ENCODE measurements around the gene TFR2. TPM values are rescaled to one million over a fixed set of nuclear protein-coding genes. Genes with fewer than 3 reads are reported as not detected.
A peak's percentile ranks its signal among the peaks of the same experiment; 100 is the strongest.

TFR2 gene
- total and polyA plus RNA-seq, 4 experiments from 2014 or later: 0.75 to 6.2 (median 4.1) TPM

DNA sequence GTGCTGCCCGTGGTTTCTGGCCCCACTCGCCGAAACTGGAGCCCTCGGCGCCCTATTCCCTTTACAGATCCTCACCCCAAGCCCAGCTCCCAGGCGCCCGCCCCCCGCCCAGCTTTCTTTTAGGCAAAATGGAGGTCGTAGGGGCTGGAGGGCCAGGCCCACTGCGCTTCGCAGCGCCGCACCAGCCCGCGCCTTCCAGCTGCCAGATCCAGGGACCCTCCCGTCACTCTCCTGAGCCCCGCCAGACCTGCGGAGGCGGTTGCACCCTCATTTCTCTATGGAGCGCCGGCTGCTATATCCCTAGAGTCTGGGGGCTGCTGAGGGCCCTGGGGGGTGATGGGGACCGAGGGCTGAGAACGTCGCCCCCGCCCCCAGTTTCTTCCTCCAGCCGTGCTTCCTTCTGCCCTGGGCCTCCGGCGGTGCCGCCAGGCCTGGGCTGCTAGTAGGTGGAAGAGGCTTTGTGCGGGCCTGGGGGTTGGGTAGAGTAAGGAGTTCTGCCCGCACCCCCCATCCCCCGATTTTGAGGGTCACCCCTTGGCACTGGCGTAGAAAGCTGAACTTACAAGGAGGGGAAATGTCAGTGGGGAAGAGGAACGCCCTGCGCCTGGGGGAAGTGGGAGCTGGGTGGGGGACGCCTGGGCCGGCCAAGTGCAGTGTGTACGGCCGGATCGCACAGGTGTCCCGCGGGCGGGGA is 33.2 kb upstream of the TFR2 start:
- peak overlapping the region; percentile 92 for H3K27ac ChIP-seq (ENCODE audit: low read depth, low read length)
- no peaks in the 10 kb centered on the region for H3K27me3 ChIP-seq (ENCODE audit: insufficient read depth, low read length)
- H3K4me1 ChIP-seq (ENCODE audit: insufficient read depth, low read length): peaks cover 30% of the 10 kb centered on the region
- peaks cover 3 to 41% of the 10 kb centered on the region in 2 donors for H3K36me3 Mint-ChIP-seq
- peak overlapping the region; percentile 80 to 91 for H3K4me3 ChIP-seq (ENCODE audit: low read length in 2 of 2)
- intact Hi-C loops (cut with micrococcal nuclease): no loop called here
- peak in 4 of 5 donors; percentile 43 to 55 (median 47) for DNase-seq
- H3K4me1 Mint-ChIP-seq: peaks cover 5 to 40% (median 18%) of the 10 kb centered on the region in 4 donors
- H3K9me3 Mint-ChIP-seq: peaks cover 0 to 4% (median 0%) of the 10 kb centered on the region in 8 donors
- ChIA-PET POLR2A (ENCODE audit: partially characterized antibody) (interaction anchor here (0.7 to 10.8 kb wide), 18 partner anchors 8 to 245 kb away, joined by 3 to 125 read pairs (median 6); partner anchors contain the start of genes AGFG2, FBXO24, GIGYF1 and LRCH4), CTCF (ENCODE audit: partially characterized antibody) (interaction anchor here (0.6 to 9.9 kb wide), 4 partner anchors 17 to 239 kb away, joined by 3 to 88 read pairs (median 4); partner anchors contain the start of gene POP7)
- peaks cover 0 to 1% of the 10 kb centered on the region in 2 donors for H3K27me3 Mint-ChIP-seq
- no peaks in the 10 kb centered on the region for H3K9me3 ChIP-seq (ENCODE audit: control insufficient read depth in 1 of 2, low read length in 2 of 2)
- peak overlapping the region; percentile 96 to 99 (median 97) for H3K27ac Mint-ChIP-seq
- H3K36me3 ChIP-seq (ENCODE audit: insufficient read depth, low read length): peaks cover 29% of the 10 kb centered on the region
- H3K4me3 Mint-ChIP-seq: peak overlapping the region; percentile 94 to 99 (median 96)

DNA sequence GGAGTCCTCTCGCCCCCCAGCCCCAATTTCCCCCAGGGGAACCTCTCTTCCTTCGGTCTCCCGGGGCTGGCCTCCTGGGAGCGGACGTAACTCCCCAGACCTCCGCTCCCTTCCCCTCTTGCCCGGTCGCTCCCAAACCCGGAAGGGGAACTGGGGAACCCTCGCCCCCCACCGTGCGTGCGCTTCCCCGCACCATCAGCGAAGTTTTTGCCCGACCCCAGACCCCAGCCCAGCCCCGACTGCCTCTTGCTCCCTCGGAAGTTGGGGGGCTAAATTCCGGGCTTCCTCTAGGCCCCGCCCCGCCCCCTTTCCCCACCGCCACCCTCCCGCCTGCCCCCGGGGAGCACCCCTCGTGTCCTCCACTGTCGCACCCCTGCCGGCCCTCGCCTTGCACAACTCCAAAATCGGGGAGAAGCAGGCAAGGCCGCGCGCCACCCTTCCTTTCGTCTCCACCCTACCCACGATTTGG is 32.6 kb upstream of the TFR2 start:
- POLR2A ChIA-PET (ENCODE audit: partially characterized antibody): interaction anchor here (0.7 to 10.8 kb wide), 17 partner anchors 9 to 245 kb away, joined by 3 to 125 read pairs (median 6); partner anchors contain the start of genes AGFG2, FBXO24, GIGYF1 and LRCH4
- Histone ChIP-seq H3K4me3 (ENCODE audit: low read length in 2 of 2) (peak overlapping the region; percentile 80 to 91), H3K27me3 (ENCODE audit: insufficient read depth, low read length) (no peaks in the 10 kb centered on the region), H3K9me3 (ENCODE audit: control insufficient read depth in 1 of 2, low read length in 2 of 2) (no peaks in the 10 kb centered on the region), H3K36me3 (ENCODE audit: insufficient read depth, low read length) (peaks cover 24% of the 10 kb centered on the region), H3K4me1 (ENCODE audit: insufficient read depth, low read length) (peaks cover 30% of the 10 kb centered on the region), H3K27ac (ENCODE audit: low read depth, low read length) (peak overlapping the region; percentile 92)
- Mint-ChIP-seq H3K27ac (peak overlapping the region; percentile 96 to 99 (median 97)), H3K4me3 (peak overlapping the region; percentile 94 to 99 (median 96)), H3K27me3 (peaks cover 0 to 1% of the 10 kb centered on the region in 2 donors), H3K4me1 (peaks cover 3 to 34% (median 15%) of the 10 kb centered on the region in 4 donors), H3K36me3 (peaks cover 3 to 35% of the 10 kb centered on the region in 2 donors), H3K9me3 (peaks cover 0 to 4% (median 0%) of the 10 kb centered on the region in 8 donors)
- DNase-seq: peak in 2 of 5 donors; percentile 39 to 58
- CTCF ChIA-PET (ENCODE audit: partially characterized antibody): interaction anchor here (0.6 to 9.9 kb wide), 4 partner anchors 18 to 239 kb away, joined by 3 to 88 read pairs (median 4); partner anchors contain the start of gene POP7
- intact Hi-C loops (cut with micrococcal nuclease): loop anchor here (1.0 to 2.0 kb wide), 9 partner anchors 17 to 245 kb away; partner anchors contain the start of genes FBXO24, LRCH4, MEPCE and MOSPD3

DNA sequence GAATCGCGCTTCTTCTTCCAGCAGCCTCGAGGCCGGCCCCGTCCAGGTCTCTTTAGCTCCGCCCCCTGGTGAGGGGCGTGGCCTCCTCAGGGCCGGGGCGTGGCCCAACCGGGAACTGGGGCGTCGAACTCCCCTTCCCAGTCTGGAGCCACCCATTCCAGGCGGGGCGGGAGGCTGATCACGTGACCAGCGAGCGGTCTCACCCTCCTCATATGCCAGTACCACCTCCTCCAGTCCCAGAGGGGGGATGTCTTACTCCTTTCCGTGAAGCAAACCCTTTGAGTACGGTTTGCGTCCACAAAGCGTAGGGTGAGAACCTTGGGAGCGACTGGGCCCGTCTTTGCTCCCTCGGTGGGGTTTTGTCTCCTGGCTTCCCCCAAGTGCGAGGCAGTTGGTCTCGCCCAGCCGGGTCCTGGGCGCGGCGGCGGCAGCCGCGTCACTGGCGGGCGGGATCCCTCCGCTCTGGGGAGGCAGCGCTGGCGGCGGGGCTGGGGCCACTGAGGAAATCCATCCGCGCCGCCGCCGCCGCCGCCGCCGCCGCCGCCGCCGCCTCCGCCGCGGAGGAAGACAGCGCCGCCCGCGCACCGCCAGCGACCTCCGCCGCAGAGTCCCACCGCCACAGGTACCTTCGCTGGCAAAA is 32.1 kb upstream of the TFR2 start, which contains the start of gene GNB2:
GNB2 (plus strand) TSS at position 439 of the 640 bp plus-strand sequence. CDS start 2,526 bp downstream, outside the sequence.
- Histone ChIP-seq H3K9me3 (ENCODE audit: control insufficient read depth in 1 of 2, low read length in 2 of 2) (no peaks in the 10 kb centered on the region), H3K4me3 (ENCODE audit: low read length in 2 of 2) (peak within 1 kb of the TSS; percentile 80 to 91), H3K27ac (ENCODE audit: low read depth, low read length) (peak within 1 kb of the TSS; percentile 92), H3K27me3 (ENCODE audit: insufficient read depth, low read length) (no peaks in the 10 kb centered on the region), H3K4me1 (ENCODE audit: insufficient read depth, low read length) (peaks cover 30% of the 10 kb centered on the region), H3K36me3 (ENCODE audit: insufficient read depth, low read length) (peaks cover 21% of the 10 kb centered on the region)
- intact Hi-C loops (cut with micrococcal nuclease): loop anchor here (1.0 to 2.0 kb wide), 9 partner anchors 18 to 244 kb away; partner anchors contain the start of genes FBXO24, LRCH4, MEPCE and MOSPD3
- POLR2A ChIA-PET (ENCODE audit: partially characterized antibody): interaction anchor here (0.5 to 6.3 kb wide), 20 partner anchors 12 to 237 kb away, joined by 3 to 70 read pairs (median 4); partner anchors contain the start of genes FBXO24, LRCH4, MOSPD3 and POP7
- Mint-ChIP-seq H3K36me3 (peaks cover 3 to 33% of the 10 kb centered on the region in 2 donors), H3K9me3 (peaks cover 0 to 4% (median 0%) of the 10 kb centered on the region in 8 donors), H3K4me3 (peak within 1 kb of the TSS; percentile 94 to 99 (median 96)), H3K4me1 (peaks cover 3 to 33% (median 14%) of the 10 kb centered on the region in 4 donors), H3K27me3 (peaks cover 0 to 1% of the 10 kb centered on the region in 2 donors), H3K27ac (peak within 1 kb of the TSS; percentile 96 to 99 (median 97))
- peak; percentile 97 to 98 (median 97) for DNase-seq
- CTCF ChIA-PET (ENCODE audit: partially characterized antibody): interaction anchor here (1.3 kb wide), 2 partner anchors 18 to 32 kb away, joined by 3 to 4 read pairs; partner anchors contain the start of gene POP7

DNA sequence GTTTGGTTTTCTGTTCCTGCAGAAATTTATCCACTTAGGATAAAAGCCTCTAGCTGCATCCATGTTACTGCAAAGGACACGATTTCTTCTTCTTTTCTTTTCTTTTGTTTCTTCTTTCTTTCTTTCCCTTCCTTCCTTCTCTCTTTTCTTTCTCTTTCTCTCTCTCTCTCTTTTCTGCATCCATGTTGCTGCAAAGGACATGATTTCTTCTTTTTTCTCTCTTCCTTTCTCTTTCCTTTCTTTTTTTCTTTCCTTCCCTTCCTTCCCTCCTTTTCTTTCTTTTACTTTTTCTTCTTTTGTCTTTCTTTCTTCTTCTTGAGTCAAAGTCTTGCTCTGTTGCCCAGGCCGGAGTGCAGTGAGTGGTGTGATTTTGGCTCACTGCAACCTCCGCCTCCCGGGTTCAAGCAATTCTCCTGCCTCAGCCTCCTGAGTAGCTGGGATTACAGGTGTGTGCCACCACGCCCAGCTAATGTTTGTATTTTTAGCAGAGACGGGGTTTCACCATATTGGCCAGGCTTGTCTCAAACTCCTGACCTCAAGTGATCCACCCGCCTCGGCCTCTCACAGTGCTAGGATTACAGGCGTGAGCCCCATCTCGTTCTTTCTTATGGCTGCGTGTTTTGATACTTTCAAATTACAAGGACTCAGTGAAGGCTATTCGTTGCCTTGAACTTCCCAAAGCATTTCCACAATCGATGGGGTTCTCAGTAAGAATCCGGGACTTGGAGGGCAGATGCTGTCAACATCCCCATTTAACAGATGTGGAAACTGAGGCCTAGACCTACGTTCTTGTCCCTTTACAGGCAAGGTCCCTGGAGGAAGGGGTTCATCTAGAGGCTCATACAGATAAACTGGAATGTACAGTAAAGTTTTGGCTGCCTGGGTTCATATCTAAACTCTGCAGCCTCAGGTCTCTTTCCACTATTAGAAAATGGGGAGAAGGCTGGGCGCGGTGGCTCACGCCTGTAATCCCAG is 30.3 kb upstream of the TFR2 start:
- POLR2A ChIA-PET (ENCODE audit: partially characterized antibody): interaction anchor here (1.2 to 6.3 kb wide), 6 partner anchors 33 to 87 kb away, joined by 4 to 70 read pairs (median 6); partner anchors contain the start of gene MOSPD3

DNA sequence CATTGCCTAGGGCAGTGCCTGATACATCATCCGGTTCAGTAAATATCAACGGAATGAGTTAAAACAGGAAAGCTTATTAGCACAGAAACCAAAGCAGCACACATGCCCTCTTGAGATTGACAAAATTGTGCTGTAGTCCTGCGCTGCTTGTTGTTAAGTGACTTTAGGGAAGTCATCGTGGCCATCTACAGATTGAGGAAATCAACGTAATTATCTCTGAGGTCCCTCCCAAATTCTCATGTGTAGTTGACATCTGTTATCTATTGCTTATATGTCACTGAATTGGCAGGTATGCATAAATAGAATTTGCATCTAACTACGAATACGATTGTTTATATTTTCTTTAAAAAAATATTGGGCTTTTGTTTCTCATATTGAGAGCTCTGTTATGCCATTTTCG is 28.7 kb upstream of the TFR2 start:
- Mint-ChIP-seq H3K4me3 (no peak overlapping the region), H3K36me3 (peaks cover 0 to 10% of the 10 kb centered on the region in 2 donors), H3K27ac (no peak overlapping the region), H3K9me3 (peaks cover 0 to 2% (median 0%) of the 10 kb centered on the region in 8 donors), H3K27me3 (no peaks in the 10 kb centered on the region), H3K4me1 (peaks cover 0 to 12% (median 1%) of the 10 kb centered on the region in 4 donors)
- no peaks in the 10 kb centered on the region for H3K9me3 ChIP-seq (ENCODE audit: control insufficient read depth in 1 of 2, low read length in 2 of 2)
- CTCF ChIA-PET (ENCODE audit: partially characterized antibody): interaction anchor here (1.4 to 1.8 kb wide), 3 partner anchors 22 to 37 kb away, joined by 3 to 13 read pairs (median 3); no protein-coding TSS in a partner anchor
- no peak overlapping the region for H3K4me3 ChIP-seq (ENCODE audit: low read length in 2 of 2)
- no peaks in the 10 kb centered on the region for H3K36me3 ChIP-seq (ENCODE audit: insufficient read depth, low read length)
- POLR2A ChIA-PET (ENCODE audit: partially characterized antibody): interaction anchor here (1.2 to 1.5 kb wide), 2 partner anchors 9 to 58 kb away, joined by 3 to 4 read pairs; partner anchors contain the start of gene MOSPD3
- intact Hi-C loops (cut with micrococcal nuclease): no loop called here
- H3K27ac ChIP-seq (ENCODE audit: low read depth, low read length): no peak overlapping the region
- no peak for DNase-seq
- H3K4me1 ChIP-seq (ENCODE audit: insufficient read depth, low read length): peaks cover 9% of the 10 kb centered on the region
- no peaks in the 10 kb centered on the region for H3K27me3 ChIP-seq (ENCODE audit: insufficient read depth, low read length)

More for the DNA sequence above, 30.3 kb upstream of the TFR2 start:
- no peak overlapping the region for H3K4me3 ChIP-seq (ENCODE audit: low read length in 2 of 2)
- Mint-ChIP-seq H3K27ac (peak overlapping the region in 2 of 7 donors; percentile 24 to 97), H3K4me3 (peak overlapping the region in 2 of 8 donors; percentile 12 to 38), H3K4me1 (peaks cover 3 to 22% (median 5%) of the 10 kb centered on the region in 4 donors), H3K27me3 (peaks cover 0 to 1% of the 10 kb centered on the region in 2 donors), H3K36me3 (peaks cover 0 to 17% of the 10 kb centered on the region in 2 donors), H3K9me3 (peaks cover 0 to 4% (median 0%) of the 10 kb centered on the region in 8 donors)
- intact Hi-C loops (cut with micrococcal nuclease): loop anchor here (2.0 kb wide), 1 partner anchor 67 kb away; no protein-coding TSS in a partner anchor
- CTCF ChIA-PET (ENCODE audit: partially characterized antibody): interaction anchor here (1.0 to 1.8 kb wide), 4 partner anchors 20 to 38 kb away, joined by 3 to 13 read pairs (median 3); no protein-coding TSS in a partner anchor
- no peaks in the 10 kb centered on the region for H3K27me3 ChIP-seq (ENCODE audit: insufficient read depth, low read length)
- H3K27ac ChIP-seq (ENCODE audit: low read depth, low read length): no peak overlapping the region
- no peaks in the 10 kb centered on the region for H3K9me3 ChIP-seq (ENCODE audit: control insufficient read depth in 1 of 2, low read length in 2 of 2)
- DNase-seq: no peak
- H3K4me1 ChIP-seq (ENCODE audit: insufficient read depth, low read length): peaks cover 15% of the 10 kb centered on the region
- H3K36me3 ChIP-seq (ENCODE audit: insufficient read depth, low read length): peaks cover 3% of the 10 kb centered on the region

Data from CD4-positive, alpha-beta memory T cell (primary cell).